HCT116 (cell line): ENCODE data around the gene ZPR1.

Experiments used
- EGR1 ChIP-seq: IDR thresholded peaks from 2 replicates; pipeline ENCODE4 v1.6.1; 2012; ENCODE audit warnings: low read depth
- EZH2 ChIP-seq: fragments of 200-600 bp; sonication (generic); IDR thresholded peaks from 2 replicates; pipeline ENCODE4 v1.6.1; 2017; ENCODE audit warnings: antibody characterized with exemption, mixed run types
- EZH2phosphoT487 ChIP-seq: fragments of 200-600 bp; IDR thresholded peaks from 2 replicates; pipeline ENCODE4 v1.6.1; 2018; ENCODE audit warnings: antibody characterized with exemption, borderline replicate concordance
- POLR2A ChIP-seq: IDR thresholded peaks from 2 replicates; pipeline ENCODE4 v1.7.0; 2011; ENCODE audit warnings: borderline replicate concordance; ENCODE audit not compliant: insufficient read depth, insufficient read length; ENCODE audit errors: extremely low read depth
- POLR2AphosphoS5 ChIP-seq: IDR thresholded peaks from 2 replicates; pipeline ENCODE4 v1.6.1; 2011; ENCODE audit warnings: mild to moderate bottlenecking, low read depth, low read length, moderate library complexity
- RAD21 ChIP-seq: IDR thresholded peaks from 2 replicates; pipeline ENCODE4 v1.6.1; 2012; ENCODE audit warnings: low read depth, mild to moderate bottlenecking
- TF ChIP-seq, protein P1 (sequence below): IDR thresholded peaks from 2 replicates; pipeline ENCODE4 v1.6.1; 2012
- TF ChIP-seq, protein P2 (sequence below), 3 experiments: fragments of 200-600 bp in 1 of 3; sonication (generic) in 1 of 3; IDR thresholded peaks in 2 of 3; conservative IDR thresholded peaks in 1 of 3; 2 replicates each; pipeline ENCODE4 v1.5.1; 2012 to 2017; ENCODE audit warnings: low read depth in 2 of 3, low read length in 2 of 3, antibody characterized with exemption in 1 of 3, borderline replicate concordance in 1 of 3, control low read depth in 1 of 3, mild to moderate bottlenecking in 1 of 3, mixed read lengths in 1 of 3, mixed run types in 1 of 3, moderate library complexity in 1 of 3; ENCODE audit not compliant: insufficient read depth in 1 of 3
- TF ChIP-seq, protein P3 (sequence below): IDR thresholded peaks from 2 replicates; pipeline ENCODE4 v1.6.1; 2012; ENCODE audit warnings: low read depth

DNA sequence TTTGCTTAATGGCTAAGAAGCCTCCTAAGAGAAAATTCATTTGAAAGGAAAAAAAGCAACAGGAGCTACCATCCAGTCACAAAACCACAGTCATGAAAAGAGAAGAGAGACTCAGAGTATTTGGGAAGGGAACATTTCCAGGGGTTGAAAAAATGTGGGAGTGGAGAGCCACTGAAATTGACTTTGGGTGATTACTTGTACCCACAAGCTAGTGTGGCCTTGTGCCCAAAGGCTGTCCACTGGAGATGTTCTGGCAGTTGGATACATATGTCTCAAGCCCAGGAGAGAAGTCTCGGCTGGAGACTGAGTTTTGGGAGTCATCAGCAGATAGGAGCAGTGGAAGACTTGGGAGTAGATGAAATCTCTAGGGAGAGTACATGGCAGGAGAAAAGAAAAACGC, 7.0 kb upstream of the ZPR1 start:
- TF ChIP-seq, protein P1, sequence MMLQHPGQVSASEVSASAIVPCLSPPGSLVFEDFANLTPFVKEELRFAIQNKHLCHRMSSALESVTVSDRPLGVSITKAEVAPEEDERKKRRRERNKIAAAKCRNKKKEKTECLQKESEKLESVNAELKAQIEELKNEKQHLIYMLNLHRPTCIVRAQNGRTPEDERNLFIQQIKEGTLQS, result no peak
- TF ChIP-seq, protein P2, sequence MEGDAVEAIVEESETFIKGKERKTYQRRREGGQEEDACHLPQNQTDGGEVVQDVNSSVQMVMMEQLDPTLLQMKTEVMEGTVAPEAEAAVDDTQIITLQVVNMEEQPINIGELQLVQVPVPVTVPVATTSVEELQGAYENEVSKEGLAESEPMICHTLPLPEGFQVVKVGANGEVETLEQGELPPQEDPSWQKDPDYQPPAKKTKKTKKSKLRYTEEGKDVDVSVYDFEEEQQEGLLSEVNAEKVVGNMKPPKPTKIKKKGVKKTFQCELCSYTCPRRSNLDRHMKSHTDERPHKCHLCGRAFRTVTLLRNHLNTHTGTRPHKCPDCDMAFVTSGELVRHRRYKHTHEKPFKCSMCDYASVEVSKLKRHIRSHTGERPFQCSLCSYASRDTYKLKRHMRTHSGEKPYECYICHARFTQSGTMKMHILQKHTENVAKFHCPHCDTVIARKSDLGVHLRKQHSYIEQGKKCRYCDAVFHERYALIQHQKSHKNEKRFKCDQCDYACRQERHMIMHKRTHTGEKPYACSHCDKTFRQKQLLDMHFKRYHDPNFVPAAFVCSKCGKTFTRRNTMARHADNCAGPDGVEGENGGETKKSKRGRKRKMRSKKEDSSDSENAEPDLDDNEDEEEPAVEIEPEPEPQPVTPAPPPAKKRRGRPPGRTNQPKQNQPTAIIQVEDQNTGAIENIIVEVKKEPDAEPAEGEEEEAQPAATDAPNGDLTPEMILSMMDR (IDR thresholded peaks at IDR 0.05 in 2 of 3, conservative IDR thresholded peaks at IDR 0.05 in 1 of 3; ENCODE audit: borderline replicate concordance in 1 of 3, insufficient read depth in 1 of 3, low read depth in 2 of 3, low read length in 2 of 3), result no peak
- TF ChIP-seq EGR1 (no peak), POLR2AphosphoS5 (no peak), EZH2 (no peak), POLR2A (no peak), EZH2phosphoT487 (no peak), RAD21 (no peak)
- TF ChIP-seq, protein P3, sequence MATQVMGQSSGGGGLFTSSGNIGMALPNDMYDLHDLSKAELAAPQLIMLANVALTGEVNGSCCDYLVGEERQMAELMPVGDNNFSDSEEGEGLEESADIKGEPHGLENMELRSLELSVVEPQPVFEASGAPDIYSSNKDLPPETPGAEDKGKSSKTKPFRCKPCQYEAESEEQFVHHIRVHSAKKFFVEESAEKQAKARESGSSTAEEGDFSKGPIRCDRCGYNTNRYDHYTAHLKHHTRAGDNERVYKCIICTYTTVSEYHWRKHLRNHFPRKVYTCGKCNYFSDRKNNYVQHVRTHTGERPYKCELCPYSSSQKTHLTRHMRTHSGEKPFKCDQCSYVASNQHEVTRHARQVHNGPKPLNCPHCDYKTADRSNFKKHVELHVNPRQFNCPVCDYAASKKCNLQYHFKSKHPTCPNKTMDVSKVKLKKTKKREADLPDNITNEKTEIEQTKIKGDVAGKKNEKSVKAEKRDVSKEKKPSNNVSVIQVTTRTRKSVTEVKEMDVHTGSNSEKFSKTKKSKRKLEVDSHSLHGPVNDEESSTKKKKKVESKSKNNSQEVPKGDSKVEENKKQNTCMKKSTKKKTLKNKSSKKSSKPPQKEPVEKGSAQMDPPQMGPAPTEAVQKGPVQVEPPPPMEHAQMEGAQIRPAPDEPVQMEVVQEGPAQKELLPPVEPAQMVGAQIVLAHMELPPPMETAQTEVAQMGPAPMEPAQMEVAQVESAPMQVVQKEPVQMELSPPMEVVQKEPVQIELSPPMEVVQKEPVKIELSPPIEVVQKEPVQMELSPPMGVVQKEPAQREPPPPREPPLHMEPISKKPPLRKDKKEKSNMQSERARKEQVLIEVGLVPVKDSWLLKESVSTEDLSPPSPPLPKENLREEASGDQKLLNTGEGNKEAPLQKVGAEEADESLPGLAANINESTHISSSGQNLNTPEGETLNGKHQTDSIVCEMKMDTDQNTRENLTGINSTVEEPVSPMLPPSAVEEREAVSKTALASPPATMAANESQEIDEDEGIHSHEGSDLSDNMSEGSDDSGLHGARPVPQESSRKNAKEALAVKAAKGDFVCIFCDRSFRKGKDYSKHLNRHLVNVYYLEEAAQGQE, result no peak
